Endothelial cell of umbilical vein (primary cell): ENCODE measurements around the gene CPVL. TPM values are rescaled to one million over a fixed set of nuclear protein-coding genes. Genes with fewer than 3 reads are reported as not detected.

Experiments used
- BruUV-seq: library from RNA; stranded (reverse); fragments of 400-500 nt; replicated peaks from 2 replicates; lab custom pipeline; 2021; lab: Mats Ljungman, UMichigan
- CTCF ChIA-PET: fragments of 300-600, 350-600 bp; sonication (Branson Sonifier 250); formaldehyde crosslinking; loops from one replicate; lab custom pipeline; 2021; ENCODE audit warnings: antibody characterized with exemption, inconsistent platforms; lab: Charles Lee
- POLR2A ChIA-PET: fragments of 300-600, 350-600 bp; sonication (Branson Sonifier 250); formaldehyde crosslinking; loops from one replicate; lab custom pipeline; 2021; ENCODE audit warnings: antibody characterized with exemption, inconsistent platforms; lab: Charles Lee
- DNase-seq: peaks from one replicate; pipeline ENCODE4 v3.0.0-alpha.2; 2011; ENCODE audit warnings: low read depth, low spot score
- FAIRE-seq: peaks from 2 replicates; lab custom pipeline; 2011; peaks lifted over from hg19 to GRCh38; lab: Jason Lieb, UNC
- H2AFZ ChIP-seq: 2 replicates; pipeline ENCODE4 v1.6.0; 2012; ENCODE audit warnings: low read depth, low read length, control low read depth, inconsistent platforms
- H3K27ac ChIP-seq: 2 replicates; pipeline ENCODE4 v1.5.1; 2011; ENCODE audit warnings: low read depth, mild to moderate bottlenecking, control low read depth, low read length, moderate library complexity; ENCODE audit not compliant: insufficient read depth
- H3K27me3 ChIP-seq, 2 experiments: 2 replicates each; pipeline versions ENCODE4 v1.6.0 to v1.6.1; 2011; ENCODE audit warnings: low read length in 2 of 2, mixed read lengths in 1 of 2; ENCODE audit not compliant: control insufficient read depth in 2 of 2, insufficient read depth in 2 of 2
- H3K36me3 ChIP-seq, 2 experiments: 2 replicates in 1 of 2; 3 replicates in 1 of 2; pipeline ENCODE4 v1.5.1; 2011; ENCODE audit warnings: low read length in 2 of 2, mild to moderate bottlenecking in 1 of 2, moderate library complexity in 1 of 2; ENCODE audit not compliant: control insufficient read depth in 2 of 2, insufficient read depth in 2 of 2; ENCODE audit errors: extremely low read depth in 1 of 2
- H3K4me1 ChIP-seq: 3 replicates; pipeline ENCODE4 v1.5.1; 2011; ENCODE audit warnings: mild to moderate bottlenecking, low read length; ENCODE audit not compliant: control insufficient read depth, insufficient read depth; ENCODE audit errors: extremely low read depth
- H3K4me2 ChIP-seq: 2 replicates; pipeline ENCODE4 v1.6.1; 2011; ENCODE audit warnings: low read length, control low read depth, mixed read lengths; ENCODE audit not compliant: insufficient read depth
- H3K4me3 ChIP-seq, 3 experiments: fragments of 200-600 bp in 1 of 3; sonication (generic), shearing (Covaris generic) in 1 of 3; replicated peaks in 1 of 3; 2 replicates each; pipeline ENCODE4 v1.5.1; 2011 to 2016; ENCODE audit warnings: control low read depth in 3 of 3, low read length in 3 of 3, mild to moderate bottlenecking in 2 of 3, inconsistent platforms in 1 of 3, low read depth in 1 of 3, moderate library complexity in 1 of 3; ENCODE audit not compliant: insufficient read depth in 1 of 3
- H3K79me2 ChIP-seq: 2 replicates; pipeline ENCODE4 v1.6.0; 2012; ENCODE audit warnings: low read length, inconsistent platforms; ENCODE audit not compliant: control insufficient read depth, insufficient read depth
- H3K9ac ChIP-seq: replicated peaks from 2 replicates; pipeline ENCODE3; 2011; ENCODE audit warnings: low read length, control low read depth; ENCODE audit not compliant: insufficient read depth; ENCODE audit errors: extremely low read depth
- H3K9me1 ChIP-seq: replicated peaks from 3 replicates; pipeline ENCODE4 v1.6.0; 2011; ENCODE audit warnings: mild to moderate bottlenecking, low read length; ENCODE audit not compliant: control insufficient read depth, insufficient read depth; ENCODE audit errors: extremely low read depth
- H3K9me3 ChIP-seq: replicated peaks from 2 replicates; pipeline ENCODE4 v1.5.1; 2012; ENCODE audit warnings: low read length, inconsistent platforms; ENCODE audit not compliant: control insufficient read depth, insufficient read depth
- H4K20me1 ChIP-seq: replicated peaks from 2 replicates; pipeline ENCODE3; 2011; ENCODE audit warnings: mild to moderate bottlenecking, low read length; ENCODE audit not compliant: control insufficient read depth, insufficient read depth; ENCODE audit errors: extremely low read depth
- CTCF ChIP-seq, 2 donors: IDR thresholded peaks; 1 replicate in 1 of 2; 2 replicates in 1 of 2; pipeline ENCODE4 v1.5.1; 2011; ENCODE audit warnings: low read length in 2 of 2, mild to moderate bottlenecking in 2 of 2, moderate library complexity in 2 of 2, control low read depth in 1 of 2, inconsistent platforms in 1 of 2, low read depth in 1 of 2; ENCODE audit not compliant: insufficient read depth in 1 of 2; ENCODE audit errors: extremely low read depth in 1 of 2
- EZH2 ChIP-seq: IDR thresholded peaks from 2 replicates; pipeline ENCODE4 v1.6.1; 2012; ENCODE audit warnings: borderline replicate concordance, low read depth, mild to moderate bottlenecking, moderate library complexity, low read length, inconsistent platforms; ENCODE audit not compliant: severe bottlenecking
- FOS ChIP-seq: IDR thresholded peaks from 2 replicates; pipeline ENCODE4 v1.6.1; 2011; ENCODE audit warnings: mild to moderate bottlenecking, low read length, moderate library complexity, borderline replicate concordance; ENCODE audit not compliant: insufficient read depth
- GATA2 ChIP-seq: IDR thresholded peaks from 2 replicates; pipeline ENCODE4 v1.7.0; 2011; ENCODE audit warnings: low read depth, mild to moderate bottlenecking, moderate library complexity, mixed read lengths, low read length; ENCODE audit not compliant: insufficient read length, insufficient read depth
- JUN ChIP-seq: IDR thresholded peaks from 2 replicates; pipeline ENCODE4 v1.6.1; 2011; ENCODE audit warnings: borderline replicate concordance, low read depth; ENCODE audit not compliant: insufficient read length, insufficient read depth
- MYC ChIP-seq: IDR thresholded peaks from one replicate; pipeline ENCODE4 v1.6.1; 2011; ENCODE audit warnings: mild to moderate bottlenecking, low read depth, low read length
- POLR2A ChIP-seq: IDR thresholded peaks from 2 replicates; pipeline ENCODE4 v1.6.1; 2012; ENCODE audit warnings: low read depth, mild to moderate bottlenecking, control low read depth, low read length
- POLR2AphosphoS5 ChIP-seq: IDR thresholded peaks from 2 replicates; pipeline ENCODE4 v1.6.1; 2012; ENCODE audit warnings: low read depth, mild to moderate bottlenecking, control low read depth, low read length, moderate library complexity; ENCODE audit not compliant: insufficient read depth
- dilution Hi-C: fragments of 300-500 bp; cut with MboI; formaldehyde crosslinking; loops from one replicate; pipeline ENCODE4 v1.15.0; 2019; ENCODE audit warnings: low sequenced_read_pairs; ENCODE audit not compliant: extremely low pct_ligation_motif_present
- intact Hi-C: fragments of 100-400 bp; cut with micrococcal nuclease; formaldehyde crosslinking; loops from one replicate; pipeline ENCODE4 v1.10.0; 2022
- polyA plus RNA-seq, 4 experiments: library from polyadenylated mRNA; depleted of rRNA in 3 of 4; stranded (reverse) in 3 of 4; unstranded in 1 of 4; fragments of >200 nt; gene quantifications; 2 replicates each; pipeline versions ENCODE4 v1.2.1 to v1.2.3, GENCODE V29; 2011 to 2012; ENCODE audit warnings: missing spikeins in 1 of 4
- total RNA-seq: library from RNA; stranded (reverse); gene quantifications from 2 replicates; pipeline ENCODE4 v1.2.3, GENCODE V29; 2021
- TF ChIP-seq, protein P1 (sequence below): IDR thresholded peaks from 2 replicates; pipeline ENCODE4 v1.6.1; 2011; ENCODE audit not compliant: insufficient read depth, insufficient read length

The CPVL gene
- total and polyA plus RNA-seq, 2 donors (not counting 3 experiments of a cell fraction or from before 2014, with no cell fraction given) = 0.14 TPM; not detected in 1

DNA sequence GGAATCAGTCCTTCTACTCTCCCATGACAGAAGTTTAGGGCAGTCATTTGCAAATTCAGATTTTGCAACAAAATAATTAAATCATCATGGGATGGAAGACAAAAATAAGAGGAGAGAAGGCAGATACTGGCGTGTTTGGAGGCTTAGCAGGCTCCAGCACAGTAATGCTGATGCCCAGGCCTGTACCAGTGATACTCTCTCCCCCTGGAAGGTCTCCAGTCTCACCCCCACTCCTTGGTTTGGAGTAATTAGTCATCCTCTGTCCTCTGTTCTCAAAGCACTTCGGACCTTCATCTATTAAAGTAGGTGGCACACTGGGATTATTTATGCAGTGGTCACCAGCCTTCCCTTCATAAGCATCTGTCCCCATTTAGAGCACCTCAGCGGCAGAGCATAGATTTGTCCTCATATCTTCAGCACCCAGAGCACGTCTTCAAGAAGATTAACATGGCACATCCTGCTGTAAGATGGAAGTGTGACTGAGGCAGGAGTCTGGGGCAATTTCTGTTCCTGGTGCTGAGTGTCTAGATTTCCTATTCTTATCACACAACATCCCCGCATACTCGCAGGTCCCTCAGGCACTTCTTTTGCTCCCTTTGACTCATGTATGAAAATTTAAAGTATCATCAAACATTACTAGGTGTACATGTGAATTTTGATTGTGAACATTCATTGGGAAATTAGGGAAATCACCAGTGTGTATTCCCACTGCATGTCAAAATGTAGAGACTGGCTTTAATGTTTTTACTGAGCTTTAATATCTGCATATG lies 156.9 kb downstream of the CPVL start:
- H3K4me2 ChIP-seq = no peak overlapping the region
- intact Hi-C loops (no loop called here), dilution Hi-C loops (no loop called here)
- no peaks in the 10 kb centered on the region for H3K4me1 ChIP-seq
- H3K9me3 ChIP-seq = no peaks in the 10 kb centered on the region
- BruUV-seq = no TSS peak
- no peak overlapping the region for H3K9ac ChIP-seq
- ChIA-PET CTCF (interaction anchor here (0.9 kb wide), 2 partner anchors 9 to 62 kb away, joined by 3 read pairs; no protein-coding TSS in a partner anchor), POLR2A (no interaction called here)
- H3K27me3 ChIP-seq = peaks cover 3 to 6% of the 10 kb centered on the region in 2 experiments
- no peak for FAIRE-seq
- no peak for DNase-seq
- no peaks in the 10 kb centered on the region for H3K36me3 ChIP-seq
- TF ChIP-seq FOS = no peak
- TF ChIP-seq JUN = no peak
- TF ChIP-seq POLR2A = no peak
- TF ChIP-seq CTCF (IDR thresholded peaks at IDR 0.05; ENCODE audit: extremely low read depth in 1 of 2, insufficient read depth in 1 of 2, low read depth in 1 of 2, low read length in 2 of 2) = no peak
- H3K27ac ChIP-seq = no peak overlapping the region
- H4K20me1 ChIP-seq = no peaks in the 10 kb centered on the region
- no peak overlapping the region for H2AFZ ChIP-seq
- H3K79me2 ChIP-seq = no peaks in the 10 kb centered on the region
- no peaks in the 10 kb centered on the region for H3K9me1 ChIP-seq
- no peak overlapping the region for H3K4me3 ChIP-seq

DNA sequence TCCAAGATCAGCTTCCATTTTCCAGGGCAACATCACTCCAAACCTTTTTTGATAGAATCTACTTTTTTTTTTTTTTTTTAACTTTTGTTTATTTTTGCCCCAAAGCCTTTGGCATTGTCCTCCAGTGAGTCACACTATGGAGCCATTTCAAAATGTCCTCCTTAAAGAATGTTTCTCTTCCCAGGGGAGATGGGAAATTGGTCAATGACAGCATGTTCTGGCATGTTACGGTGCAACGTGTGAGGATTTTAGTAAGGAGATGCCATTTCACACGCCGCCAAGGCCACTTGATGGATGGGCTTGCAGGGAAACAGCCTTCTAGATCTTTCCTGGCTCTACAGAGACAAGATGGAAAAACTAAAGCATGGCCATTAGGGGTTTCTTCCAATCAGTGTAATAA lies 157.5 kb downstream of the CPVL start:
- Histone ChIP-seq H3K4me2 (no peak overlapping the region), H3K4me1 (no peaks in the 10 kb centered on the region)
- dilution Hi-C loops = no loop called here

More for the DNA sequence above, 157.5 kb downstream of the CPVL start:
- intact Hi-C loops = no loop called here
- ChIA-PET CTCF (interaction anchor here (0.7 kb wide), 1 partner anchor 62 kb away, joined by 4 read pairs; no protein-coding TSS in a partner anchor), POLR2A (no interaction called here)
- TF ChIP-seq POLR2A (no peak), POLR2AphosphoS5 (no peak), CTCF (IDR thresholded peaks at IDR 0.05; ENCODE audit: extremely low read depth in 1 of 2, insufficient read depth in 1 of 2, low read depth in 1 of 2, low read length in 2 of 2) (no peak), GATA2 (no peak), MYC (no peak), FOS (no peak), JUN (no peak), EZH2 (no peak)
- TF ChIP-seq, protein P1, sequence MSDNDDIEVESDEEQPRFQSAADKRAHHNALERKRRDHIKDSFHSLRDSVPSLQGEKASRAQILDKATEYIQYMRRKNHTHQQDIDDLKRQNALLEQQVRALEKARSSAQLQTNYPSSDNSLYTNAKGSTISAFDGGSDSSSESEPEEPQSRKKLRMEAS = no peak
- DNase-seq = no peak
- no peaks in the 10 kb centered on the region for H3K9me3 ChIP-seq
- no peak overlapping the region for H2AFZ ChIP-seq
- no peak overlapping the region for H3K27ac ChIP-seq
- no peak for FAIRE-seq
- no peaks in the 10 kb centered on the region for H4K20me1 ChIP-seq
- no peak overlapping the region for H3K9ac ChIP-seq
- no peaks in the 10 kb centered on the region for H3K79me2 ChIP-seq
- BruUV-seq = no TSS peak
- H3K36me3 ChIP-seq = no peaks in the 10 kb centered on the region
- H3K9me1 ChIP-seq = no peaks in the 10 kb centered on the region
- no peak overlapping the region for H3K4me3 ChIP-seq
- H3K27me3 ChIP-seq = peaks cover 2 to 3% of the 10 kb centered on the region in 2 experiments
